GM23338 (cell line): ENCODE results near the gene PSPH. TPM values are rescaled to one million over a fixed set of nuclear protein-coding genes. Genes with fewer than 3 reads are reported as not detected.

Experiments
- ATAC-seq: fragments of 200-7000 bp; cut with Tn5 transposase; 3 replicates; pipeline ENCODE4 v1.9.1; 2020
- DNase-seq: peaks from one replicate; pipeline ENCODE4 v3.0.0-alpha.2; 2015; ENCODE audit warnings: low spot score
- H2AFZ ChIP-seq: fragments of 200-600 bp; sonication (generic); 2 replicates; pipeline ENCODE4 v1.8.0; 2016; ENCODE audit warnings: antibody characterized with exemption, mild to moderate bottlenecking, moderate library complexity
- H3F3A ChIP-seq: fragments of 200-600 bp; sonication (generic); replicated peaks from 2 replicates; pipeline ENCODE4 v1.8.0; 2017; ENCODE audit warnings: antibody characterized with exemption, mixed run types, low read depth
- H3K27ac ChIP-seq: fragments of 200-600 bp; sonication (generic); 2 replicates; pipeline ENCODE4 v1.6.1; 2016; ENCODE audit warnings: low read depth
- H3K27me3 ChIP-seq: fragments of 200-600 bp; sonication (generic); 2 replicates; pipeline ENCODE4 v1.8.0; 2016; ENCODE audit warnings: mild to moderate bottlenecking, mixed run types, moderate library complexity; ENCODE audit not compliant: insufficient read depth
- H3K36me3 ChIP-seq: fragments of 200-600 bp; sonication (generic); 2 replicates; pipeline ENCODE4 v1.8.0; 2016; ENCODE audit warnings: mild to moderate bottlenecking; ENCODE audit not compliant: insufficient read depth
- H3K4me1 ChIP-seq: fragments of 200-600 bp; sonication (generic); 2 replicates; pipeline ENCODE4 v1.8.0; 2016; ENCODE audit warnings: mild to moderate bottlenecking, moderate library complexity; ENCODE audit not compliant: insufficient read depth
- H3K4me2 ChIP-seq: fragments of 200-600 bp; sonication (generic); 2 replicates; pipeline ENCODE4 v1.7.1; 2017; ENCODE audit warnings: mixed run types
- H3K4me3 ChIP-seq: fragments of 200-600 bp; sonication (generic); 2 replicates; pipeline ENCODE4 v1.6.1; 2016; ENCODE audit warnings: mixed run types
- H3K79me2 ChIP-seq: fragments of 200-600 bp; sonication (generic); replicated peaks from 2 replicates; pipeline ENCODE4 v1.8.0; 2017; ENCODE audit warnings: mild to moderate bottlenecking; ENCODE audit not compliant: insufficient read depth
- H3K9me2 ChIP-seq: fragments of 200-600 bp; sonication (generic); 2 replicates; pipeline ENCODE4 v1.8.0; 2017; ENCODE audit not compliant: insufficient read depth
- H4K20me1 ChIP-seq: fragments of 200-600 bp; sonication (generic); replicated peaks from 2 replicates; pipeline ENCODE4 v1.8.0; 2017; ENCODE audit warnings: mild to moderate bottlenecking; ENCODE audit not compliant: insufficient read depth
- H3K27ac Mint-ChIP-seq: 2 replicates; pipeline ENCODE4 v1.8.0; 2020; ENCODE audit warnings: inconsistent platforms, mild to moderate bottlenecking, moderate library complexity, mixed read lengths
- H3K27me3 Mint-ChIP-seq: 3 replicates; pipeline ENCODE4 v1.8.0; 2022; ENCODE audit warnings: low read depth, mild to moderate bottlenecking, moderate library complexity, mixed read lengths, inconsistent platforms; ENCODE audit not compliant: insufficient read depth, poor library complexity
- H3K36me3 Mint-ChIP-seq: 3 replicates; pipeline ENCODE4 v1.8.0; 2021; ENCODE audit warnings: low read depth, mild to moderate bottlenecking, inconsistent platforms, moderate library complexity, mixed read lengths
- H3K4me1 Mint-ChIP-seq: 3 replicates; pipeline ENCODE4 v1.8.0; 2020; ENCODE audit warnings: mild to moderate bottlenecking, inconsistent platforms, mixed read lengths
- H3K4me3 Mint-ChIP-seq: 3 replicates; pipeline ENCODE4 v1.8.0; 2021; ENCODE audit warnings: moderate library complexity, mild to moderate bottlenecking, inconsistent platforms, mixed read lengths
- H3K9me3 Mint-ChIP-seq: 3 replicates; pipeline ENCODE4 v1.8.0; 2020; ENCODE audit warnings: moderate library complexity, mild to moderate bottlenecking, inconsistent platforms, mixed read lengths
- CREB1 ChIP-seq: fragments of 250-450 bp; sonication (Bioruptor Pico); IDR thresholded peaks from 2 replicates; pipeline ENCODE4 v1.5.0; 2020; ENCODE audit warnings: low read depth, mild to moderate bottlenecking, moderate library complexity
- EZH2 ChIP-seq: fragments of 200-600 bp; sonication (generic); IDR thresholded peaks from one replicate; pipeline ENCODE4 v1.8.0; 2017; ENCODE audit warnings: antibody characterized with exemption, mild to moderate bottlenecking, low read depth; ENCODE audit not compliant: unreplicated experiment
- EZH2phosphoT487 ChIP-seq: fragments of 200-600 bp; sonication (generic); IDR thresholded peaks from one replicate; pipeline ENCODE4 v1.8.1; 2018; ENCODE audit warnings: antibody characterized with exemption; ENCODE audit not compliant: unreplicated experiment
- JUNB ChIP-seq: IDR thresholded peaks from one replicate; pipeline ENCODE4 v1.6.1; 2016; ENCODE audit warnings: antibody characterized with exemption; ENCODE audit not compliant: unreplicated experiment
- NANOG ChIP-seq: IDR thresholded peaks from 2 replicates; pipeline ENCODE4 v1.6.1; 2016; ENCODE audit warnings: antibody characterized with exemption, borderline replicate concordance
- POLR2AphosphoS5 ChIP-seq: IDR thresholded peaks from 2 replicates; pipeline ENCODE4 v1.6.1; 2016; ENCODE audit warnings: antibody characterized with exemption, low read depth
- STAT1 ChIP-seq: IDR thresholded peaks from one replicate; pipeline ENCODE4 v1.6.1; 2016; ENCODE audit warnings: antibody characterized with exemption; ENCODE audit not compliant: unreplicated experiment
- ZNF114 ChIP-seq: fragments of 250-450 bp; sonication (Bioruptor Pico); IDR thresholded peaks from 2 replicates; pipeline ENCODE4 v1.5.0; 2020; ENCODE audit warnings: mild to moderate bottlenecking, moderate library complexity
- ZNF331 ChIP-seq: fragments of 250-450 bp; sonication (Bioruptor Pico); IDR thresholded peaks from 2 replicates; pipeline ENCODE4 v1.5.0; 2020; ENCODE audit warnings: low read depth, mild to moderate bottlenecking, moderate library complexity
- polyA plus RNA-seq: library from polyadenylated mRNA; unstranded; fragments of >200 nt; fragmentation: Nextera tagmentation; extraction: Ambion mirVana; gene quantifications from 2 replicates; pipeline ENCODE4 v1.2.1, GENCODE V29; 2016
- total RNA-seq: library from RNA; depleted of rRNA; stranded (reverse); fragments of >200 nt; shearing (Covaris generic); gene quantifications from 2 replicates; pipeline ENCODE4 v1.2.3, GENCODE V29; 2014
- TF ChIP-seq, protein P1 (sequence below): IDR thresholded peaks from one replicate; pipeline ENCODE4 v1.6.1; 2018; ENCODE audit warnings: antibody characterized with exemption; ENCODE audit not compliant: unreplicated experiment
- TF ChIP-seq, protein P2 (sequence below): IDR thresholded peaks from 2 replicates; pipeline ENCODE4 v1.6.1; 2016; ENCODE audit warnings: antibody characterized with exemption
- TF ChIP-seq, protein P3 (sequence below): fragments of 250-450 bp; sonication (Bioruptor Pico); IDR thresholded peaks from 2 replicates; pipeline ENCODE4 v1.5.0; 2020; ENCODE audit warnings: mild to moderate bottlenecking, moderate library complexity
- TF ChIP-seq, protein P4 (sequence below), 2 experiments: fragments of 200-600 bp in 1 of 2; sonication (generic) in 1 of 2; conservative IDR thresholded peaks; 2 replicates each; pipeline versions ENCODE4 v1.5.1 to v1.6.1; 2016 to 2017; ENCODE audit warnings: antibody characterized with exemption in 2 of 2, low read depth in 2 of 2, mild to moderate bottlenecking in 2 of 2, moderate library complexity in 1 of 2

The PSPH gene
- total and polyA plus RNA-seq, 2 experiments from 2014 or later, result 38.3 to 149 TPM

DNA sequence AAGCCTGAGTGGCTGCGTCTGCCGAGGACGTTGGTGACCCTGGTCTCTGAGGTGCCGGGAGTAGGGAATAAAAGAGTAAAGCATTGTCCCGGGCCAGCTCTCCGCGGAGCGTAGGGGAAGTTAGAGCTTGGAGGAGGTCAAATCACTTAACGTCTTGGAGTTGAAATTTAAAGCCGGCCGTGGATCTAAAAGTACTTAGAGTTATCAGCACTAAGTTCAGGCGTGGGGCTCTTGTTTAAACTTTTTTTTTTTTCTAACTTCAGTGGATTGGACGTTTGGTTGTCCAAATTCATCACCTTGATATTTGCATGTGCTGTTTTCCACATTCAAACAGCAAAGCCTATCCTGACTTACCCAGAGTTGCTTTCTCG lies 86.2 kb downstream of the PSPH start:
- H3K27ac Mint-ChIP-seq, result peak overlapping the region; percentile 91
- H3K27me3 Mint-ChIP-seq, result peaks cover 22% of the 10 kb centered on the region

More for the DNA sequence above, 86.2 kb downstream of the PSPH start:
- H3K9me3 Mint-ChIP-seq, result no peaks in the 10 kb centered on the region; the same call in 1 of the 3 replicates
- DNase-seq, result no peak
- H3K4me1 Mint-ChIP-seq, result peaks cover 11% of the 10 kb centered on the region; the same call in 2 of the 3 replicates
- Histone ChIP-seq H3K36me3 (no peaks in the 10 kb centered on the region; the same call in 1 of the 2 replicates), H3F3A (0 out of 2 replicates have a peak, but pooled peaks cover 3% of the 10 kb centered on the region), H3K4me2 (peak overlapping the region; percentile 95), H3K27ac (peak overlapping the region; percentile 46; the same call in 1 of the 2 replicates), H3K27me3 (peaks cover 13% of the 10 kb centered on the region), H4K20me1 (no peaks in the 10 kb centered on the region; the same call in 1 of the 2 replicates), H3K9me2 (no peaks in the 10 kb centered on the region), H3K4me3 (peak overlapping the region; percentile 69), H3K79me2 (peaks cover 29% of the 10 kb centered on the region), H2AFZ (peak overlapping the region; percentile 91; the same call in 1 of the 2 replicates), H3K4me1 (no peaks in the 10 kb centered on the region)
- no peak for TF ChIP-seq EZH2phosphoT487
- no peak for TF ChIP-seq POLR2AphosphoS5
- no peak for TF ChIP-seq ZNF331 (CRISPR knock-in tag)
- TF ChIP-seq ZNF114, result no peak
- no peak for TF ChIP-seq CREB1 (CRISPR knock-in tag)
- TF ChIP-seq EZH2, result no peak
- TF ChIP-seq, protein P1, sequence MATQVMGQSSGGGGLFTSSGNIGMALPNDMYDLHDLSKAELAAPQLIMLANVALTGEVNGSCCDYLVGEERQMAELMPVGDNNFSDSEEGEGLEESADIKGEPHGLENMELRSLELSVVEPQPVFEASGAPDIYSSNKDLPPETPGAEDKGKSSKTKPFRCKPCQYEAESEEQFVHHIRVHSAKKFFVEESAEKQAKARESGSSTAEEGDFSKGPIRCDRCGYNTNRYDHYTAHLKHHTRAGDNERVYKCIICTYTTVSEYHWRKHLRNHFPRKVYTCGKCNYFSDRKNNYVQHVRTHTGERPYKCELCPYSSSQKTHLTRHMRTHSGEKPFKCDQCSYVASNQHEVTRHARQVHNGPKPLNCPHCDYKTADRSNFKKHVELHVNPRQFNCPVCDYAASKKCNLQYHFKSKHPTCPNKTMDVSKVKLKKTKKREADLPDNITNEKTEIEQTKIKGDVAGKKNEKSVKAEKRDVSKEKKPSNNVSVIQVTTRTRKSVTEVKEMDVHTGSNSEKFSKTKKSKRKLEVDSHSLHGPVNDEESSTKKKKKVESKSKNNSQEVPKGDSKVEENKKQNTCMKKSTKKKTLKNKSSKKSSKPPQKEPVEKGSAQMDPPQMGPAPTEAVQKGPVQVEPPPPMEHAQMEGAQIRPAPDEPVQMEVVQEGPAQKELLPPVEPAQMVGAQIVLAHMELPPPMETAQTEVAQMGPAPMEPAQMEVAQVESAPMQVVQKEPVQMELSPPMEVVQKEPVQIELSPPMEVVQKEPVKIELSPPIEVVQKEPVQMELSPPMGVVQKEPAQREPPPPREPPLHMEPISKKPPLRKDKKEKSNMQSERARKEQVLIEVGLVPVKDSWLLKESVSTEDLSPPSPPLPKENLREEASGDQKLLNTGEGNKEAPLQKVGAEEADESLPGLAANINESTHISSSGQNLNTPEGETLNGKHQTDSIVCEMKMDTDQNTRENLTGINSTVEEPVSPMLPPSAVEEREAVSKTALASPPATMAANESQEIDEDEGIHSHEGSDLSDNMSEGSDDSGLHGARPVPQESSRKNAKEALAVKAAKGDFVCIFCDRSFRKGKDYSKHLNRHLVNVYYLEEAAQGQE, result no peak
- TF ChIP-seq JUNB, result no peak
- TF ChIP-seq NANOG, result no peak
- TF ChIP-seq, protein P2, sequence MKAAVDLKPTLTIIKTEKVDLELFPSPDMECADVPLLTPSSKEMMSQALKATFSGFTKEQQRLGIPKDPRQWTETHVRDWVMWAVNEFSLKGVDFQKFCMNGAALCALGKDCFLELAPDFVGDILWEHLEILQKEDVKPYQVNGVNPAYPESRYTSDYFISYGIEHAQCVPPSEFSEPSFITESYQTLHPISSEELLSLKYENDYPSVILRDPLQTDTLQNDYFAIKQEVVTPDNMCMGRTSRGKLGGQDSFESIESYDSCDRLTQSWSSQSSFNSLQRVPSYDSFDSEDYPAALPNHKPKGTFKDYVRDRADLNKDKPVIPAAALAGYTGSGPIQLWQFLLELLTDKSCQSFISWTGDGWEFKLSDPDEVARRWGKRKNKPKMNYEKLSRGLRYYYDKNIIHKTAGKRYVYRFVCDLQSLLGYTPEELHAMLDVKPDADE, result no peak
- TF ChIP-seq, protein P3, sequence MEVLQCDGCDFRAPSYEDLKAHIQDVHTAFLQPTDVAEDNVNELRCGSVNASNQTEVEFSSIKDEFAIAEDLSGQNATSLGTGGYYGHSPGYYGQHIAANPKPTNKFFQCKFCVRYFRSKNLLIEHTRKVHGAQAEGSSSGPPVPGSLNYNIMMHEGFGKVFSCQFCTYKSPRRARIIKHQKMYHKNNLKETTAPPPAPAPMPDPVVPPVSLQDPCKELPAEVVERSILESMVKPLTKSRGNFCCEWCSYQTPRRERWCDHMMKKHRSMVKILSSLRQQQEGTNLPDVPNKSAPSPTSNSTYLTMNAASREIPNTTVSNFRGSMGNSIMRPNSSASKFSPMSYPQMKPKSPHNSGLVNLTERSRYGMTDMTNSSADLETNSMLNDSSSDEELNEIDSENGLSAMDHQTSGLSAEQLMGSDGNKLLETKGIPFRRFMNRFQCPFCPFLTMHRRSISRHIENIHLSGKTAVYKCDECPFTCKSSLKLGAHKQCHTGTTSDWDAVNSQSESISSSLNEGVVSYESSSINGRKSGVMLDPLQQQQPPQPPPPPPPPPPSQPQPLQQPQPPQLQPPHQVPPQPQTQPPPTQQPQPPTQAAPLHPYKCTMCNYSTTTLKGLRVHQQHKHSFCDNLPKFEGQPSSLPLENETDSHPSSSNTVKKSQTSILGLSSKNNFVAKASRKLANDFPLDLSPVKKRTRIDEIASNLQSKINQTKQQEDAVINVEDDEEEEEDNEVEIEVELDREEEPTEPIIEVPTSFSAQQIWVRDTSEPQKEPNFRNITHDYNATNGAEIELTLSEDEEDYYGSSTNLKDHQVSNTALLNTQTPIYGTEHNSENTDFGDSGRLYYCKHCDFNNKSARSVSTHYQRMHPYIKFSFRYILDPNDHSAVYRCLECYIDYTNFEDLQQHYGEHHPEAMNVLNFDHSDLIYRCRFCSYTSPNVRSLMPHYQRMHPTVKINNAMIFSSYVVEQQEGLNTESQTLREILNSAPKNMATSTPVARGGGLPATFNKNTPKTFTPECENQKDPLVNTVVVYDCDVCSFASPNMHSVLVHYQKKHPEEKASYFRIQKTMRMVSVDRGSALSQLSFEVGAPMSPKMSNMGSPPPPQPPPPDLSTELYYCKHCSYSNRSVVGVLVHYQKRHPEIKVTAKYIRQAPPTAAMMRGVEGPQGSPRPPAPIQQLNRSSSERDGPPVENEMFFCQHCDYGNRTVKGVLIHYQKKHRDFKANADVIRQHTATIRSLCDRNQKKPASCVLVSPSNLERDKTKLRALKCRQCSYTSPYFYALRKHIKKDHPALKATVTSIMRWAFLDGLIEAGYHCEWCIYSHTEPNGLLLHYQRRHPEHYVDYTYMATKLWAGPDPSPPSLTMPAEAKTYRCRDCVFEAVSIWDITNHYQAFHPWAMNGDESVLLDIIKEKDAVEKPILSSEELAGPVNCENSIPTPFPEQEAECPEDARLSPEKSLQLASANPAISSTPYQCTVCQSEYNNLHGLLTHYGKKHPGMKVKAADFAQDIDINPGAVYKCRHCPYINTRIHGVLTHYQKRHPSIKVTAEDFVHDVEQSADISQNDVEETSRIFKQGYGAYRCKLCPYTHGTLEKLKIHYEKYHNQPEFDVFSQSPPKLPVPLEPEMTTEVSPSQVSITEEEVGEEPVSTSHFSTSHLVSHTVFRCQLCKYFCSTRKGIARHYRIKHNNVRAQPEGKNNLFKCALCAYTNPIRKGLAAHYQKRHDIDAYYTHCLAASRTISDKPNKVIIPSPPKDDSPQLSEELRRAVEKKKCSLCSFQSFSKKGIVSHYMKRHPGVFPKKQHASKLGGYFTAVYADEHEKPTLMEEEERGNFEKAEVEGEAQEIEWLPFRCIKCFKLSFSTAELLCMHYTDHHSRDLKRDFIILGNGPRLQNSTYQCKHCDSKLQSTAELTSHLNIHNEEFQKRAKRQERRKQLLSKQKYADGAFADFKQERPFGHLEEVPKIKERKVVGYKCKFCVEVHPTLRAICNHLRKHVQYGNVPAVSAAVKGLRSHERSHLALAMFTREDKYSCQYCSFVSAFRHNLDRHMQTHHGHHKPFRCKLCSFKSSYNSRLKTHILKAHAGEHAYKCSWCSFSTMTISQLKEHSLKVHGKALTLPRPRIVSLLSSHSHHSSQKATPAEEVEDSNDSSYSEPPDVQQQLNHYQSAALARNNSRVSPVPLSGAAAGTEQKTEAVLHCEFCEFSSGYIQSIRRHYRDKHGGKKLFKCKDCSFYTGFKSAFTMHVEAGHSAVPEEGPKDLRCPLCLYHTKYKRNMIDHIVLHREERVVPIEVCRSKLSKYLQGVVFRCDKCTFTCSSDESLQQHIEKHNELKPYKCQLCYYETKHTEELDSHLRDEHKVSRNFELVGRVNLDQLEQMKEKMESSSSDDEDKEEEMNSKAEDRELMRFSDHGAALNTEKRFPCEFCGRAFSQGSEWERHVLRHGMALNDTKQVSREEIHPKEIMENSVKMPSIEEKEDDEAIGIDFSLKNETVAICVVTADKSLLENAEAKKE, result no peak
- no peak for TF ChIP-seq STAT1
- TF ChIP-seq, protein P4, sequence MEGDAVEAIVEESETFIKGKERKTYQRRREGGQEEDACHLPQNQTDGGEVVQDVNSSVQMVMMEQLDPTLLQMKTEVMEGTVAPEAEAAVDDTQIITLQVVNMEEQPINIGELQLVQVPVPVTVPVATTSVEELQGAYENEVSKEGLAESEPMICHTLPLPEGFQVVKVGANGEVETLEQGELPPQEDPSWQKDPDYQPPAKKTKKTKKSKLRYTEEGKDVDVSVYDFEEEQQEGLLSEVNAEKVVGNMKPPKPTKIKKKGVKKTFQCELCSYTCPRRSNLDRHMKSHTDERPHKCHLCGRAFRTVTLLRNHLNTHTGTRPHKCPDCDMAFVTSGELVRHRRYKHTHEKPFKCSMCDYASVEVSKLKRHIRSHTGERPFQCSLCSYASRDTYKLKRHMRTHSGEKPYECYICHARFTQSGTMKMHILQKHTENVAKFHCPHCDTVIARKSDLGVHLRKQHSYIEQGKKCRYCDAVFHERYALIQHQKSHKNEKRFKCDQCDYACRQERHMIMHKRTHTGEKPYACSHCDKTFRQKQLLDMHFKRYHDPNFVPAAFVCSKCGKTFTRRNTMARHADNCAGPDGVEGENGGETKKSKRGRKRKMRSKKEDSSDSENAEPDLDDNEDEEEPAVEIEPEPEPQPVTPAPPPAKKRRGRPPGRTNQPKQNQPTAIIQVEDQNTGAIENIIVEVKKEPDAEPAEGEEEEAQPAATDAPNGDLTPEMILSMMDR (conservative IDR thresholded peaks at IDR 0.05; ENCODE audit: low read depth in 2 of 2), result no peak
- peak overlapping the region; percentile 92 for H3K4me3 Mint-ChIP-seq
- peaks cover 10% of the 10 kb centered on the region for H3K36me3 Mint-ChIP-seq
- no peak for ATAC-seq
